H1 (cell line): ENCODE data around the gene MSH2. TPM values are rescaled to one million over a fixed set of nuclear protein-coding genes. Genes with fewer than 3 reads are reported as not detected.

ENCODE experiments used
- CTCF ChIA-PET: fragments of 300-600 bp; sonication (Branson Sonifier 250); formaldehyde crosslinking; loops from one replicate; lab custom pipeline; 2021; ENCODE audit not compliant: partially characterized antibody; lab: Charles Lee
- POLR2A ChIA-PET: fragments of 300-600 bp; sonication (Branson Sonifier 250); formaldehyde crosslinking; loops from one replicate; lab custom pipeline; 2021; ENCODE audit warnings: inconsistent platforms; ENCODE audit not compliant: partially characterized antibody; lab: Charles Lee
- DNase-seq, 2 experiments: peaks; one replicate each; pipeline versions ENCODE4 v3.0.0 to v3.0.0-alpha.2; 2010 to 2022; ENCODE audit warnings: low spot score in 2 of 2, low read depth in 1 of 2, mixed read lengths in 1 of 2
- FAIRE-seq: peaks from 2 replicates; lab custom pipeline; 2011; peaks lifted over from hg19 to GRCh38; lab: Jason Lieb, UNC
- H2AFZ ChIP-seq: 2 replicates; pipeline ENCODE4 v1.8.1; 2012; ENCODE audit warnings: low read length, inconsistent platforms
- H2AK5ac ChIP-seq: 2 replicates; pipeline ENCODE4 v1.6.1; 2013; ENCODE audit warnings: low read depth, low read length
- H2BK120ac ChIP-seq: replicated peaks from 2 replicates; pipeline ENCODE3; 2013; ENCODE audit warnings: low read depth, low read length, inconsistent platforms
- H2BK12ac ChIP-seq: 2 replicates; pipeline ENCODE4 v1.6.1; 2013; ENCODE audit warnings: low read depth, low read length
- H2BK15ac ChIP-seq: 2 replicates; pipeline ENCODE4 v1.6.1; 2013; ENCODE audit warnings: low read length
- H2BK20ac ChIP-seq: 2 replicates; pipeline ENCODE4 v1.6.1; 2013; ENCODE audit warnings: low read length
- H2BK5ac ChIP-seq: 2 replicates; pipeline ENCODE4 v1.6.1; 2013; ENCODE audit warnings: low read depth, low read length
- H3K14ac ChIP-seq: 2 replicates; pipeline ENCODE4 v1.6.1; 2013; ENCODE audit warnings: inconsistent platforms; ENCODE audit not compliant: insufficient read length
- H3K18ac ChIP-seq: 2 replicates; pipeline ENCODE4 v1.6.1; 2013; ENCODE audit warnings: low read length; ENCODE audit errors: extremely low read depth
- H3K23ac ChIP-seq: 2 replicates; pipeline ENCODE4 v1.6.1; 2013; ENCODE audit warnings: inconsistent platforms; ENCODE audit not compliant: insufficient read length
- H3K23me2 ChIP-seq: 2 replicates; pipeline ENCODE4 v1.6.1; 2013; ENCODE audit warnings: low read depth, low read length
- H3K27ac ChIP-seq: 2 replicates; pipeline ENCODE4 v1.6.1; 2011; ENCODE audit warnings: low read depth, low read length, inconsistent platforms
- H3K27me3 ChIP-seq, 4 experiments: replicated peaks in 1 of 4; 1 replicate in 1 of 4; 2 replicates in 3 of 4; pipeline versions ENCODE4 v1.6.1 to v1.8.1; 2011 to 2013; ENCODE audit warnings: low read length in 3 of 4, mild to moderate bottlenecking in 3 of 4, inconsistent platforms in 2 of 4, mixed read lengths in 2 of 4, moderate library complexity in 1 of 4; ENCODE audit not compliant: control insufficient read depth in 3 of 4, insufficient read depth in 3 of 4; ENCODE audit errors: extremely low read depth in 1 of 4
- H3K36me3 ChIP-seq, 4 experiments: 2 replicates each; pipeline versions ENCODE4 v1.6.1 to v1.8.1; 2011 to 2013; ENCODE audit warnings: mild to moderate bottlenecking in 4 of 4, low read length in 3 of 4, moderate library complexity in 2 of 4, control low read depth in 1 of 4, inconsistent platforms in 1 of 4; ENCODE audit not compliant: insufficient read depth in 4 of 4, control insufficient read depth in 2 of 4
- H3K4ac ChIP-seq: replicated peaks from 2 replicates; pipeline ENCODE3; 2013; ENCODE audit warnings: low read length, low read depth, mixed read lengths, inconsistent platforms; ENCODE audit not compliant: insufficient read length
- H3K4me1 ChIP-seq, 4 experiments: replicated peaks in 1 of 4; 1 replicate in 1 of 4; 2 replicates in 3 of 4; pipeline versions ENCODE4 v1.6.1 to v1.8.1; 2011 to 2013; ENCODE audit warnings: low read length in 3 of 4, inconsistent platforms in 2 of 4, mixed read lengths in 1 of 4; ENCODE audit not compliant: insufficient read depth in 4 of 4, control insufficient read depth in 3 of 4
- H3K4me2 ChIP-seq, 2 experiments: 2 replicates each; pipeline versions ENCODE4 v1.6.1 to v1.8.1; 2011 to 2013; ENCODE audit warnings: low read depth in 2 of 2, low read length in 2 of 2, control low read depth in 1 of 2, inconsistent platforms in 1 of 2, mild to moderate bottlenecking in 1 of 2; ENCODE audit not compliant: insufficient read depth in 1 of 2
- H3K4me3 ChIP-seq, 4 experiments: fragments of 200-600, 300-600 bp in 1 of 4; sonication (generic), shearing (Covaris generic), sonication (Bioruptor Twin) in 1 of 4; 2 replicates each; pipeline versions ENCODE4 v1.5.1 to v1.8.1; 2011 to 2016; ENCODE audit warnings: low read length in 4 of 4, low read depth in 3 of 4, control low read depth in 2 of 4, inconsistent platforms in 2 of 4, mild to moderate bottlenecking in 2 of 4, mixed read lengths in 1 of 4, moderate library complexity in 1 of 4; ENCODE audit not compliant: insufficient read depth in 2 of 4; ENCODE audit errors: extremely low read depth in 1 of 4
- H3K56ac ChIP-seq: replicated peaks from 2 replicates; pipeline ENCODE3; 2013; ENCODE audit warnings: low read depth, mild to moderate bottlenecking, mixed read lengths, low read length, inconsistent platforms; ENCODE audit not compliant: insufficient read length
- H3K79me1 ChIP-seq: 2 replicates; pipeline ENCODE4 v1.6.1; 2013; ENCODE audit warnings: low read depth, low read length, control low read depth
- H3K79me2 ChIP-seq, 2 experiments: 2 replicates each; pipeline versions ENCODE4 v1.6.1 to v1.8.1; 2012 to 2013; ENCODE audit warnings: low read length in 2 of 2, mild to moderate bottlenecking in 2 of 2, inconsistent platforms in 1 of 2; ENCODE audit not compliant: insufficient read depth in 2 of 2, control insufficient read depth in 1 of 2
- H3K9ac ChIP-seq, 4 experiments: replicated peaks in 1 of 4; 1 replicate in 1 of 4; 2 replicates in 3 of 4; pipeline versions ENCODE4 v1.6.1 to v1.8.1; 2011 to 2013; ENCODE audit warnings: low read depth in 3 of 4, low read length in 3 of 4, control low read depth in 2 of 4, mild to moderate bottlenecking in 2 of 4, moderate library complexity in 2 of 4, inconsistent platforms in 1 of 4; ENCODE audit errors: extremely low read depth in 1 of 4
- H3K9me3 ChIP-seq, 2 experiments: 2 replicates each; pipeline versions ENCODE4 v1.6.1 to v1.8.1; 2012 to 2013; ENCODE audit warnings: mild to moderate bottlenecking in 2 of 2, moderate library complexity in 2 of 2, control low read depth in 1 of 2, inconsistent platforms in 1 of 2, low read depth in 1 of 2, low read length in 1 of 2, mixed read lengths in 1 of 2; ENCODE audit not compliant: insufficient read depth in 2 of 2
- H4K20me1 ChIP-seq, 2 experiments: replicated peaks in 1 of 2; 2 replicates each; pipeline versions ENCODE3 to v1.8.1; 2011 to 2013; ENCODE audit warnings: inconsistent platforms in 2 of 2, low read length in 2 of 2, mild to moderate bottlenecking in 1 of 2; ENCODE audit not compliant: insufficient read depth in 2 of 2, control insufficient read depth in 1 of 2
- H4K5ac ChIP-seq: 2 replicates; pipeline ENCODE4 v1.6.1; 2013; ENCODE audit warnings: low read length, low read depth, mixed read lengths, inconsistent platforms; ENCODE audit not compliant: insufficient read length
- H4K8ac ChIP-seq: 2 replicates; pipeline ENCODE4 v1.8.0; 2013; ENCODE audit warnings: mild to moderate bottlenecking, moderate library complexity, low read length, inconsistent platforms; ENCODE audit not compliant: insufficient read depth; ENCODE audit errors: extremely low read depth
- H4K91ac ChIP-seq: replicated peaks from 2 replicates; pipeline ENCODE3; 2013; ENCODE audit warnings: low read length, mixed read lengths, inconsistent platforms; ENCODE audit not compliant: insufficient read length
- ASH2L ChIP-seq: fragments of 200-600, 300-600 bp; sonication (generic); IDR thresholded peaks from one replicate; pipeline ENCODE4 v1.7.1; 2017; ENCODE audit warnings: low read length
- BCL11A ChIP-seq, 2 experiments: IDR thresholded peaks; one replicate each; pipeline ENCODE4 v1.6.1; 2011; ENCODE audit warnings: low read depth in 2 of 2, low read length in 2 of 2, mild to moderate bottlenecking in 2 of 2
- BRCA1 ChIP-seq: IDR thresholded peaks from 2 replicates; pipeline ENCODE4 v1.6.1; 2012; ENCODE audit warnings: low read depth, low read length, improper control_type of control experiment
- CEBPB ChIP-seq: IDR thresholded peaks from 2 replicates; pipeline ENCODE4 v1.6.1; 2012; ENCODE audit warnings: low read depth, low read length
- NANOG ChIP-seq: IDR thresholded peaks from 2 replicates; pipeline ENCODE4 v1.6.1; 2011; ENCODE audit warnings: low read length, low read depth, mild to moderate bottlenecking, inconsistent platforms; ENCODE audit not compliant: insufficient read depth, poor library complexity, severe bottlenecking
- POLR2AphosphoS5 ChIP-seq: IDR thresholded peaks from 2 replicates; pipeline ENCODE4 v1.6.1; 2011; ENCODE audit warnings: low read depth, low read length
- RNF2 ChIP-seq: fragments of 200-900, 300-1000 bp; sonication (generic); IDR thresholded peaks from 2 replicates; pipeline ENCODE4 v1.7.1; 2016; ENCODE audit warnings: borderline replicate concordance, low read depth, mild to moderate bottlenecking, antibody characterized with exemption, low read length; ENCODE audit not compliant: poor library complexity, severe bottlenecking; ENCODE audit errors: missing control alignments
- SIRT6 ChIP-seq: IDR thresholded peaks from one replicate; pipeline ENCODE4 v1.7.1; 2012; ENCODE audit warnings: low read length, inconsistent platforms
- SP1 ChIP-seq: IDR thresholded peaks from 2 replicates; pipeline ENCODE4 v1.6.1; 2011; ENCODE audit warnings: low read depth, low read length
- TAF7 ChIP-seq: optimal IDR thresholded peaks from 2 replicates; pipeline ENCODE3; 2011; ENCODE audit warnings: low read depth, mild to moderate bottlenecking, inconsistent platforms, low read length, moderate library complexity, borderline replicate concordance
- WGBS, 2 experiments: shearing (Covaris generic) in 1 of 2; methylation state at CpG; one replicate each; pipeline versions ENCODE4 v1.1.6 to v1.1.7; 2013 to 2015; ENCODE audit warnings: low lambda C conversion rate in 2 of 2, mixed read lengths in 2 of 2, inconsistent platforms in 1 of 2, low coverage in 1 of 2, missing lambda C conversion rate in 1 of 2; ENCODE audit not compliant: insufficient replicate concordance in 2 of 2, insufficient coverage in 1 of 2, insufficient read length in 1 of 2; ENCODE audit errors: extremely low coverage in 1 of 2, missing lambda C conversion rate in 1 of 2; 5-methylcytosine and 5-hydroxymethylcytosine counted together
- polyA plus RNA-seq, 7 experiments: library from polyadenylated mRNA; depleted of rRNA in 3 of 7; stranded (reverse) in 5 of 7; unstranded in 2 of 7; fragments of >200 nt in 5 of 7; fragments of 200-250 nt in 2 of 7; gene quantifications; 1 replicate in 5 of 7; 2 replicates in 1 of 7; 4 replicates in 1 of 7; pipeline versions ENCODE4 v1.2.1 to v1.2.3, GENCODE V29; 2011 to 2013; ENCODE audit warnings: missing spikeins in 2 of 7, mixed read lengths in 2 of 7
- total RNA-seq: library from RNA; stranded (reverse); fragmentation: NEBNext Ultra II Directional; extraction: Animal tissue kit (Norgen Biotek cat#: 25700); gene quantifications from 2 replicates; pipeline ENCODE4 v1.2.1, GENCODE V29; 2021
- TF ChIP-seq, protein P1 (sequence below): IDR thresholded peaks from 2 replicates; pipeline ENCODE4 v1.6.1; 2012; ENCODE audit warnings: low read length, inconsistent platforms
- TF ChIP-seq, protein P2 (sequence below): IDR thresholded peaks from 2 replicates; pipeline ENCODE4 v1.6.1; 2011; ENCODE audit warnings: low read depth, mild to moderate bottlenecking, low read length; ENCODE audit not compliant: insufficient read depth

Gene MSH2
- total and polyA plus RNA-seq, 2 of the 8 experiments (the other 6 are each of a cell fraction or from before 2014, with no cell fraction given): 64.1 to 228 TPM

DNA sequence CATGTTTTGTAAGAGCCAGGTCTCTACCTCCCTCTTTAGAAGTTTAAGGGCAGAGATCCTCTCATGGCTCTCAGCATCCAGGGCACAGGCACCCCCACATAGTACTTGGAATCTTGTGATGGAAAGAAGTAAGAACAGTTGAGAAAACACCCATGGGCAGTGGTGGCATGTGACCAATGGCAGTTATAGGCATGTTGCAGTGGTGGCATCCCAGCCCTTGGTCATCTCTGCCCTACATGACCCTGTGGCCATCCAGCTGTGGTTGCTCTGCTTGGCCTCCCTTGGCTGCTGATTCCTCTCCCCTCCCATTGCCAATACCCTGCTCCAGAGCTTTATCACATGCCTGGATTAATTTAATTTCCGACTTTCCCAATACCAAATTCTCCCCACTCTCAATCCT is 13.3 kb upstream of the MSH2 start:
- CTCF ChIA-PET: interaction anchor here (0.8 to 1.5 kb wide), 2 partner anchors 23 to 58 kb away, joined by 3 read pairs; no protein-coding TSS in a partner anchor
- TF ChIP-seq, protein P1, sequence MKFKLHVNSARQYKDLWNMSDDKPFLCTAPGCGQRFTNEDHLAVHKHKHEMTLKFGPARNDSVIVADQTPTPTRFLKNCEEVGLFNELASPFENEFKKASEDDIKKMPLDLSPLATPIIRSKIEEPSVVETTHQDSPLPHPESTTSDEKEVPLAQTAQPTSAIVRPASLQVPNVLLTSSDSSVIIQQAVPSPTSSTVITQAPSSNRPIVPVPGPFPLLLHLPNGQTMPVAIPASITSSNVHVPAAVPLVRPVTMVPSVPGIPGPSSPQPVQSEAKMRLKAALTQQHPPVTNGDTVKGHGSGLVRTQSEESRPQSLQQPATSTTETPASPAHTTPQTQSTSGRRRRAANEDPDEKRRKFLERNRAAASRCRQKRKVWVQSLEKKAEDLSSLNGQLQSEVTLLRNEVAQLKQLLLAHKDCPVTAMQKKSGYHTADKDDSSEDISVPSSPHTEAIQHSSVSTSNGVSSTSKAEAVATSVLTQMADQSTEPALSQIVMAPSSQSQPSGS: no peak
- no peak for TF ChIP-seq RNF2
- TF ChIP-seq, protein P2, sequence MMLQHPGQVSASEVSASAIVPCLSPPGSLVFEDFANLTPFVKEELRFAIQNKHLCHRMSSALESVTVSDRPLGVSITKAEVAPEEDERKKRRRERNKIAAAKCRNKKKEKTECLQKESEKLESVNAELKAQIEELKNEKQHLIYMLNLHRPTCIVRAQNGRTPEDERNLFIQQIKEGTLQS: no peak
- TF ChIP-seq BCL11A (IDR thresholded peaks at IDR 0.05; ENCODE audit: low read depth in 2 of 2, low read length in 2 of 2): no peak
- no peak for TF ChIP-seq BRCA1
- no peak for TF ChIP-seq CEBPB
- no peak for TF ChIP-seq SP1
- TF ChIP-seq POLR2AphosphoS5: no peak
- no peak for TF ChIP-seq SIRT6
- no peak for TF ChIP-seq NANOG
- no peak for TF ChIP-seq ASH2L
- no peak for TF ChIP-seq TAF7

More for the DNA sequence above, 13.3 kb upstream of the MSH2 start:
- POLR2A ChIA-PET: interaction anchor here (0.6 to 1.2 kb wide), 2 partner anchors 10 to 13 kb away, joined by 3 read pairs; no protein-coding TSS in a partner anchor
- no peak overlapping the region for H3K4ac ChIP-seq
- no peaks in the 10 kb centered on the region for H3K23me2 ChIP-seq
- no peak overlapping the region for H3K9ac ChIP-seq
- no peaks in the 10 kb centered on the region for H3K9me3 ChIP-seq
- 100% methylated on average over 1 of the region's 1 CpG for WGBS, 2 experiments
- no peak overlapping the region for H2BK12ac ChIP-seq
- no peak for FAIRE-seq
- H2BK15ac ChIP-seq: no peak overlapping the region
- no peaks in the 10 kb centered on the region for H3K79me1 ChIP-seq
- no peaks in the 10 kb centered on the region for H3K79me2 ChIP-seq
- H4K91ac ChIP-seq: no peak overlapping the region
- H2BK20ac ChIP-seq: no peak overlapping the region
- peaks cover 0 to 4% of the 10 kb centered on the region in 2 experiments for H4K20me1 ChIP-seq
- no peak overlapping the region for H3K18ac ChIP-seq
- H4K8ac ChIP-seq: no peak overlapping the region
- H4K5ac ChIP-seq: no peak overlapping the region
- H3K27me3 ChIP-seq: no peaks in the 10 kb centered on the region
- no peak overlapping the region for H2BK5ac ChIP-seq
- H2AFZ ChIP-seq: no peak overlapping the region
- no peak overlapping the region for H2AK5ac ChIP-seq
- H3K4me1 ChIP-seq: no peaks in the 10 kb centered on the region
- no peak overlapping the region for H2BK120ac ChIP-seq
- H3K14ac ChIP-seq: no peak overlapping the region
- H3K4me2 ChIP-seq: no peak overlapping the region
- no peak overlapping the region for H3K23ac ChIP-seq
- H3K27ac ChIP-seq: no peak overlapping the region
- peak in 1 of 2 experiments; percentile 17 for DNase-seq
- no peak overlapping the region for H3K4me3 ChIP-seq
- H3K36me3 ChIP-seq: peaks cover 0 to 17% (median 6%) of the 10 kb centered on the region in 4 experiments; a peak in 5 of 8 replicates
- H3K56ac ChIP-seq: no peak overlapping the region
